NCI-H146 treated with DMSO at 0.1 percent for 48 hours (cell line): ENCODE results near the gene TPI1.
"Not testable (repeated sequence)": the region's sequence is repeated elsewhere in the genome, so short reads cannot be mapped to it uniquely, and the experiment has no call there.

Experiments used
- DNase-seq: peaks from one replicate; lab custom pipeline; 2025; ENCODE audit not compliant: unreplicated experiment; lab: John Stamatoyannopoulos, UW

The TPI1 gene

DNA sequence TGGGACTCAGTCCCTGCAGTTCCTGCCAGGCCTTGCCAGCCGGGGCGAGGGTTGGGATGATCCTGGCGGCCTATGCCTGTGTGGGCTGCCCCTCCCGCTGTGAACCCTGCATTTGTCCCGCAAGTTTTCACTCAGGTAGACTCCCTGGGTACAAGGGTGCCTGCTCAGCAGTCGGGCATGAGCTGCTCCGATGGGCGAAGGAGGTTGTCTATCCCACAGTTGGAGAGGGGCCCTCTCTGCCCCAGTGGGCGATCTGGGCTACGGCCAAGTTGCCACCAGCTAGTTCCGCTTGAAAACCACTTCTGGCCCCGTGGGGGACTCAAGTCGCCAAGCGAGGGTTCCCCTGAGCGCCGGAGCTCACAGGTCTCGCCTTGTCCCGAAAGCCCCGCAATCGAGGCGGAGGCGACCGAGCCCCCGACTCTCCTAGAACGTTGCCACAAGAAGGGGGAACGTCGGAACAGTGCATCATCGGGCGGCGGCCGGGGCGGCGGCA lies 365 bp upstream of the TPI1 start:
- DNase-seq = no peak

DNA sequence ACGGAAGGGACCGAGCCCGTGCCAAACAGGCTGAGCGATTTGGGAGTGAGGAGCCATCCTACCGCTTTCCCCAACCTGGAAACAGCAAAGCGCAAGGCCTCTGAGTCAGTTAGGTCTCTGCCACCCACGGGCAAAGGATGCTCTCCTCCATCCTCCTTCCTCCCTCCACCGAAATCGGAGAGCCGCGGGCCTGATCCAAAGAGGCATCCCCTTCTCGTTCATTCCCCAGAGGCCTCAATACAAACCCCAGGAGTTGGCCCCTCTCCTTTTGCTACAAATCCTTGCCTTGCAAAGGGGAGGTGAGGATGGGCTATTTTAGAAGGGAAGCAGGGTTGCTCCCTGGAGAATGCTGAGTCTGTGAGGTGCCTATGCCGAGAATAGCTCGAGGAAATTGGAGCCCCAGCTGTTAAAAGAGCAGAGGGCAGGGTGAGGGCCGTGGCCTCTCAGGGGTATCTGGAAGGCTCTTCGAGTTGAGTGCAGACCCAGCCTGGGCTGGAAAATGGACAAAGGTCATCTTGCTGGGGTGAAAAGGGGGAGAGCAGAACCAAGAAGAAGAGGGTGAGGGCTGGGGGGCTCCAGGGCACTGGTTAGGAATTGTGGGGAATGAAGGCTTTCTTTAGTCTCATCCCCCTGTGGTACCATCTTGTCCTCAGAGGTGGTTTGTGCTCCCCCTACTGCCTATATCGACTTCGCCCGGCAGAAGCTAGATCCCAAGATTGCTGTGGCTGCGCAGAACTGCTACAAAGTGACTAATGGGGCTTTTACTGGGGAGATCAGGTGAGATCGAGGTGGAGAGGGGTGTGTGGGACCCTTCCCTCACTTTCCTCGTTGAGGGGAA lies 1.1 kb downstream of the TPI1 start:
- DNase-seq = no peak

DNA sequence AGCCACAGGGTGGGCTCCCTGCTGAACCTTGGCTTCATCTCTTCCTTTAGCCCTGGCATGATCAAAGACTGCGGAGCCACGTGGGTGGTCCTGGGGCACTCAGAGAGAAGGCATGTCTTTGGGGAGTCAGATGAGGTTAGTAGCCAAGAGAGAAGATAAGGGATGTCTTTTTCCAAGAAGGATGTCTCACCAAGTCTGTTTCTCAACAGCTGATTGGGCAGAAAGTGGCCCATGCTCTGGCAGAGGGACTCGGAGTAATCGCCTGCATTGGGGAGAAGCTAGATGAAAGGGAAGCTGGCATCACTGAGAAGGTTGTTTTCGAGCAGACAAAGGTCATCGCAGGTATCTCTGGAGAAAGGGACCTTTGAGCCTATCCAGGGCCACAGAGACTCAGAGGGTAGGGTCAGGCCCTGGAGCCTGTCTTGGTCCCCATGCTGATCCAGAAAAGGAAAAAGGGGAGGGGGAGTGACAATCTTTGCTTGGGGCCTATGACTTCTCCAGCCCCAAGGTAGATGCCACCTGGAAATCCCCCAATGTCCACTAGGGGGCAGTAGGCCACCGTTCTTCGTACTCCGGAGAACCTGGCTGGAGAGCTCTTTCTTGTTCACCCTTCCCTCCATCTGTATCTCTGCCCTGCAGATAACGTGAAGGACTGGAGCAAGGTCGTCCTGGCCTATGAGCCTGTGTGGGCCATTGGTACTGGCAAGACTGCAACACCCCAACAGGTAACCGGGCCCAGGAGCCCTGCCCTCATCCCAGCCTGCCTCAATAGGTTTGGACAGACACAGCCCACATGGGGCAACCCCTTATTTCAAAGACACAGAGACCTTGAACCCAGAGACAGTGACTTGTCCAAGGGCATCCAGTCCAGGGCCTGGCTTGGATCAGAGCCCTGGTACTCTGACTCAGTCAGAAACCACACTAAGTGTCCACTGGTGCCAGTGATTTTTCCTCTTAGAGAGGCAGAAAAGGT lies 2.0 kb downstream of the TPI1 start:
- peak; percentile 82 for DNase-seq

DNA sequence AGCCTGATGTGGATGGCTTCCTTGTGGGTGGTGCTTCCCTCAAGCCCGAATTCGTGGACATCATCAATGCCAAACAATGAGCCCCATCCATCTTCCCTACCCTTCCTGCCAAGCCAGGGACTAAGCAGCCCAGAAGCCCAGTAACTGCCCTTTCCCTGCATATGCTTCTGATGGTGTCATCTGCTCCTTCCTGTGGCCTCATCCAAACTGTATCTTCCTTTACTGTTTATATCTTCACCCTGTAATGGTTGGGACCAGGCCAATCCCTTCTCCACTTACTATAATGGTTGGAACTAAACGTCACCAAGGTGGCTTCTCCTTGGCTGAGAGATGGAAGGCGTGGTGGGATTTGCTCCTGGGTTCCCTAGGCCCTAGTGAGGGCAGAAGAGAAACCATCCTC lies 3.0 kb downstream of the TPI1 start:
- not testable (repeated sequence) for DNase-seq

DNA sequence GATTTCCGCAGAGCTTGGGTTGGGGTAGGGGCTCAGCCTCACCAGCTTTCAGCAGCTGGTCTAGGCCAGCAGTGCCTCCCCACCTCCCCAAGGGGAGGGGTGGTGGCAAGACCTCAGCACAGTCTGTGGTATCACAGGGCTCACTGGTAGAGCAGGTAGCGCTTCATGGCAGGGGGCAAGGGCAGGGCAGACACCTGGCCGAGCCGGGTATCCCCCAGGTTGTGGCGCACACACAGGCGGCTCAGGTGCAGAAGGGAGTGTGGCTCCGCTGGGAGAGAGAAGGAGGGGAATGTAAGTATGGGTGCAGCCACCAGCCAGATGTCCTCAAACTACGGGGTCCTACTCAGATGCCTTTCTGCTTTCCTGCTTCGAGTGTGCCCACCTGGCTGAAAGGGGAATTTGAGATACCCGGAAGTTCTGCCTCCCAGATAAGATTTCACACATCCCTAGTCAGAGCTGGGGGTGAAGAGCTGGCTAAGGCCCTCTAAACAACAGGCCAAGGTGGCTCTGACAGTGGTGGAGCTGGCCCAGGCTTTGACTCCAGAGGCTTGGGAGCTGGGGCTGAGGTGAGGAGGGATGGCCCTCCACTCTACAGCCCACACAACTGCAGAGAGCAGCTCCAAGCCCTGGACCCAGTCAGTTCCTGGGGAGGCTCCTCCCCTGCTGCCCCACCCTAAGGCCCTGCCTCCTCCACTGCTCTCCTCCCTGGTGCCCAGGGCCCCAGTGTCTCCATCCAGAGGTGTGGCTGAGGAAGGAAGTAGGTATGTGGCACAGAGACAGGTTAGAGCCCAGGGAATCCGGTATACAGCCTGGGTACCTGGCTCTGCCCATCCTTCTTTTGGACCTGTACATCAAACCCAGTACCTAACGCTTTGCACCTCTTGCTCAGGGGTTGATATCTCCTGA lies 4.0 kb downstream of the TPI1 start:
- DNase-seq = peak; percentile 15

DNA sequence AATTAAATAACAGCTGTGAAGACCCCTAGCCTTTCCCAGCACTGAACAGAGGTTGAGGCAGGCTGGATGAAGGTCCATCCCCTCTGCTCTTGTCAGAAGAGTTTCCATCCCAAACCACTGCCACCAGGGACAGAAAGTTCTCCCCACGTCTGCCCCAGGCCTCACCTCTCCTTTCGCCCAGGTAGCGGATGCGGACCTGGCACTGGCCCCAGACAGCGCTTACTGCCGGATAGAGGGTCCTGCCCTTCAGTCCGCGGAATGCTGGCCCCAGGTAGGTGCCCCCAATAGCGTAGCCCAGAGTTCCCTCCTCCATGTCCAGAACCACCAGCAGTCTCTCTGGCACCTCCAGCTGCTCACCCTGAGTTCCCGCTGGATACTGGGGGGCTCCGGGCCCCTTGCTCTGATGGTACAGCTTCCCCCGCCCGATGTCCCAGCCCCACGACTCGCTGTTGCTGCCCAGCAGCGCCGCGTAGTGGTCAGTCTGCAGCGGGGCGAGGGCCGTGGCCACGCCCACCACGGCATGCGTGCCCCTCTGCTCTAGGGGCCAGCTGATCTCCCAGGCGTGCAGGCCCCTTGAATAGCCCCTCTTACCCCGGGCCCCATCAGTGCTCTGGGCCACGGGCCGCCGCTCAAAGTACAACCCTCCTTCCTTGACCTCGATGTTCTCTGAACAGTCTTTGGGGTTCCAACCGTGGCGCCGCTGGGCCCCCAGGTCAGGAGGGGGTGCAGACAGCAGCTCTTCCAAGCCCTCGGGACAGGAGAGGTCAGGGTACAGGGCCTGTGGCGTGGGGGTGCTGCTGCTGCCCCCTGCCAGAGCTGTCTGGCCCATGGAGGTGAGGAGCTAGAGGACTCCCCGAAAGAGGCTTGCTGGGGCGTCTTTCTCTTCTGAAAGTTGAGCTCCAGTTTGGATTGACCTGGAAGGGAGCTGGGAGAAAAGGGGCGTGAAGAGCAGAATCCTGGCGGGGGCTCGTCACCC lies 5.0 kb downstream of the TPI1 start:
- peak; percentile 60 for DNase-seq

DNA sequence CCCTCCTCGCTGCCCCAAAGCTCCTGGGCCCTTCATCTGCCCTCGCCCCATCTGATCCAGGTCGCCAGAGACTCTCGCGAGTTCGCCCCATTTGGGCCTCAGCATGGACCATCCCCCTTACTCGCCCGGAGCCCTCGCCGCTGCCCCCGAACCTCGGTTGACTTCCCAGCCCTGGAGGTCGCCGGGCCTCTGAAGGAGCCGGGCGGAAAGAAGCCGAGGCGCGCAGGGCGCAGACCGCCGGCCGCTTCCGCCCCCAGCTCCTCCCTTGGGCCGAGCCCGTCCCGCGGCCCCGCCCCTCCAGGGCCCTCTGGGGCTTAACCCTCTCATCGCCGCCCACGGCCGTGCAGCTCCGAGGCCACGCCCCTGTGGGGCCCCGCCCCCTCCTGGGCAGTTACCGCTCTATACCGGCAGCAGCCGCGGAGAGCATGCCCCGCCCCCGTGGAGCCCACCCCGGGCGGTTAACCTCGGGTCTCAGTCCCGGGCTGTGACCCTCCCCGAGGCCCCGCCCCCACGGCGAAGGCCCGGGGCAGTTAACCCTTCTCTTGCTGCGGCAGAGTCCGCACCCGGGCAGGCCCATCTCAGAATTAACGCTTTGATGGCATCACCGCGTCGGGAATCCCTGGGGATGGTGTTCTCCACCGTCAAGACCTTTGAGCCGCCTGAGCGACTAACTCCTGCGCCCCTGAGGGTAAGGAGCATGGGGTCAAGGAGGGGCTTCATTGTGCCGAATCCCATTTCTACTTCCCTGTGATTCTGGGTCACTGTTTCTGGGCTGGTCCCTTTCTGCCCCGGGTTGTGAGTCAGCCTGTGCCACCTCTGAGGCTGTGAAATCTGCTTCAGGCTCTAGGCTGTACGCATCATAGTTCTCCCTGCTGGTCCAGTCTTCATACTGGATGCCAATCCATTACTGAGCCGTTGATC lies 6.0 kb downstream of the TPI1 start, which contains the start of gene SPSB2:
Gene SPSB2 (minus strand): TSS at position 210 of the 921 bp plus-strand sequence. CDS start 402 bp downstream, outside the sequence.
- DNase-seq = peak; percentile 97

DNA sequence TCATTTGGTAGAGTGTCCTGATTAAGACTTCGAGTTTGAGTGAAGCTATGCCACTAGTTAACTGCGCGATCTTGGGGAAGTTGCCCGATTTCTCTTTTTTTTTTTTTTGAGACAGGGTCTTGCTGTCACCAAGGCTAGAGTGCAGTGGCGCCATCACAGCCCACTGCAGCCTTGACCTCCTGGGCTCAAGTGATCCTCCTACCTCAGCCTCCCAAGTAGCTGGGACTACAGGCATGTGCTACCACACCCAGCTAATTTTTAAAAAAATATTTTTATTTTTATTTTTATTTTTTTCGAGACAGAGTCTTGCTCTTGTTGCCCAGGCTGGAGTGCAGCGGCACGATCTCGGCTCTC lies 6.7 kb downstream of the TPI1 start:
- not testable (repeated sequence) for DNase-seq

DNA sequence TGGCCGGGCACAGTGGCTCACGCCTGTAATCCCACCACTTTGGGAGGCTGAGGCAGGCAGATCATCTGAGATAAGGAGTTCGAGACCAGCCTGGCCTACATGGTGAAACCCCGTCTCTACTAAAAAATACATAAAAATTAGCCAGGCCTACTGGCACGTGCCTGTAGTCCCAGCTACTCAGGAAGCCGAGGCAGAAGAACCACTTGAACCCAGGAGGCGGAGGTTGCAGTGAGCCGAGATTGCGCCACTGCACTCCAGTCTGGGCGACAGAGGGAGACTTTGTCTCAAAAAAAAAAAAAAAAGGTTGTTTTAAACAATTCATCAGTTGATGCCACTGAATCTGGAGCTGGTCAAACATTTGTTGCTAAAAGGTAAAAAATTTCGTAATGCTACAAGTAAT lies 12.5 kb downstream of the TPI1 start:
- DNase-seq = not testable (repeated sequence)

DNA sequence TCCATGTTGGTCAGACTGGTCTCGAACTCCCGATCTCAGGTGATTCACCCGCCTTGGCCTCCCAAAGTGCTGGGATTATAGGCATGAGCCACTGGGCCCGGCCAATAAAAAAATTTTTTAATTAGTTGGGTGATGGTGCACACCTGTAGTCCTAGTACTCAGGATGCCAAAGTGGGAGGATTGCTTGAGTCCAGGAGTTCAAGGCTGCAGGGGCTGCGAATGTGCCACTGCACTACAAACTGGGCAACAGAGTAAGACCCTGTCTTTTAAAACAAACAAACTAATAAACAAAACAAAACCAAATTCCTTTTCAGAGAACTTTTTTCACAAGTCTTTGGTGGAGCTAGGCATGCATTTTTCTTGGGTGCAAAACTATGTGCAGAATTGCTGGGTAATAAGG lies 15.9 kb downstream of the TPI1 start:
- DNase-seq = no peak

DNA sequence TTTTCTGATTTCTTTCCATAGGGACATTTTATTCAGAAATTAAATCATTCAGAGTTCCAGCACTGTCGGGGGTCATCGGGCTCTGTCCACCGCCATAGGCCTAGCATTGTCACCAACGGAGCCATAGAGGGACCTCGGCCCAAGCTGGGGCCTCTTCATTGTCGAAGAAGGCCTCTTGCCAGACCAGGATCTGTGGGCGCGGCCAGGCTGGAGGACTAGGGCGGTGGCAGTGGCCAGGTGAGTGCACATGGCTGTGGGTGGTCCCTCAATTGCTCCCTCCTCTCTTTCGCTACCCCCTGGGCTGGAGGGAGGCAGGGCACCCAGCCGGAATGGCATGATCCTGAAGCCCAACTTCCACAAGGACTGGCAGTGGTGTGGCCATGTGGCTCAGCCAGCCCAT lies 16.4 kb downstream of the TPI1 start:
- DNase-seq = no peak

DNA sequence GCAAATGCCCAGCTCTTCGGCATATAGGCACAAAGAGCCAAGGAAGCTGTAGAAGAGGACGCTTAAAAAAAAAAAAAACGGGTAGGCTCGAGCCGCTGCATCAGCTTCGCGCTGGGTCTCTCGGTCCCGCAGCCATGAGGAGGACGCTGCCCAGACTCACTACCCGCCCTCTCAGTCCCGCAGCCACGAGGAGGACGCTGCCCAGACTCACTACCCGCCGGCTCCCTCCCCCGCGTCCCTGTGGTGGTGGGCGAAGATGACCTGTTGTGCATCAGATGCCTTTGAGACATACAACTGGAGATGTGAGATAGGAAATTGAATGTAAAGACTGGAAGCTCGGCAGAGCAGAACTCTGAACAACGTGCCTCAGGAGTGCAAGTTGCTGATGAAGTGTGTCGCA lies 17.2 kb downstream of the TPI1 start:
- no peak for DNase-seq

DNA sequence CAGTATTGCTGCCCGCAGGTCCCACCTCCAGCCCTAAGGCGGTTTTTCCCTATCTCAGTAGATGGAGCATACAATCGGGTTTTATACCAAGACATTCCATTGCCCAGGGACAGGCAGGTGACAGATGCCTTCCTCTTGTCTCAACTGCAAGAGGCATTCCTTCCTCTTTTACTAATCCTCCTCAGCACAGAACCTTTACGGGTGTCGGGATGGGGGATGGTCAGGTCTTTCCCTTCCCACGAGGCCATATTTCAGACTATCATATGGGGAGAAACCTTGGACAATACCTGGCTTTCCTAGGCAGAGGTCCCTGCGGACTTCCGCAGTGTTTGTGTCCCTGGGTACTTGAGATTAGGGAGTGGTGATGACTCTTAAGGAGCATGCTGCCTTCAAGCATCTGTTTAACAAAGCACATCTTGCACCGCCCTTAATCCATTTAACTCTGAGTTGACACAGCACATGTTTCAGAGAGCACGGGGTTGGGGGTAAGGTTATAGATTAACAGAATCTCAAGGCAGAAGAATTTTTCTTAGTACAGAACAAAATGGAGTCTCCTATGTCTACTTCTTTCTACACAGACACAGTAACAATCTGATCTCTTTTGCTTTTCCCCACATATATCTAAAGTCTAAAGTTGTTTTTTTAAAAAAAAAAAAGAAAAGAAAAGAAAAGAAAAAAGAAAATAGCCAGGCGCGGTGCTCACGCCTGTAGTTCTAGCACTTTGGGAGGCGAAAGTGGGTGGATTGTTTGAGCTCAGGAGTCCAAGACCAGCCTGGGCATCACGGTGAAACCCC lies 19.1 kb downstream of the TPI1 start:
- DNase-seq = not testable (repeated sequence)

DNA sequence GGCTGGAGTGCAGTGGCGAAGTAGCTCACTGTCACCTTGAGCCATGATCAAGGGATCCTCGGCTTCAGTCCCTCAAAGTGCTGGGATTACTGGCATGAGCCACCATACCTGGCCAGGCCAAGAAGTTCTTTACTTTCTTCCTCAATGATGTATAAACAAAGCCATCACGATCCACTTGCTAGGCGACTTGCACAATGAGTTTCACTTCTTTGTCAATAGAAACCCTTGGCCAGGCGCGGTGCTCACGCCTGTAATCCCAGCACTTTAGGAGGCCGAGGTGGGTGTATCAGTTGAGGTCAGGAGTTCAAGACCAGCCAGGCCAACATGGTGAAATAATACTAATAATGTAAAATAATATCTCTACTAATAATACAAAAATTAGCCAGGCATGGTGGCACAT lies 20.1 kb downstream of the TPI1 start:
- no peak for DNase-seq

DNA sequence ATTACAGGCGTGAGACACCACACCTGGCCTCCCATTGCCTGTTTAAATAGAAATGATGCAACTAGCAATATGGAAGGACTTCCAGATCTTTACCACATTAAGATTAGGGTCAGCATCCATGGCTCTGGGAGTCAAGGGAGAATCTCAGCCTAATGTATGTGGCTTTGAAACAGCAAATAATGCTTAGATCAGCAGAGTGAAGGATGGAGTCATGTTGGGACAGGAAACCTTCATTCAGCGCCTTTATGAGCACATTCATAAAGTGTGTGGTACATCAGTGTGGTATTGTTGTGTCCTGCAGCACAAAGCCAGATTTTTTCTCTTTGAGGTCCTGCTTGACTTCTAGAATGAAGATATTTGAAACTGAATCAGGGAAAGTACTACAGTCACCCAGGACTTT lies 21.0 kb downstream of the TPI1 start:
- DNase-seq = no peak

DNA sequence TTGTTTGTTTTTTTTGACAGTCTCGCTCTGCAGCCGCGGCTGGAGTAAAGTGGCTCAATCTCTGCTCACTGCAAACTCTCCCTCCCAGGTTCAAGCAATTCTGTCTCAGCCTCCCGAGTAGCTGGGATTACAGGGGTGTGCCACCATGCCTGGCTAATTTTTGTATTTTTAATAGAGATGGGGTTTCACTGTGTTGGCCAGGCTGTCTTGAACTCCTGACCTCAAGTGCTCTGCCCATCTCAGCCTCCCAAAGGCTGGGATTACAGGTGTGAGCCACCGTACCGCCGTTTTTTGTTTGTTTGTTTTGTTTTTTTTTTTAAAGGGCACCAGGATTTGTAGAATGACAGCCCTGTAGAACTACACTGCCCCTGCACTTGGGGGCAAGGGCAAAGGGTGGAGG lies 21.5 kb downstream of the TPI1 start:
- not testable (repeated sequence) for DNase-seq

DNA sequence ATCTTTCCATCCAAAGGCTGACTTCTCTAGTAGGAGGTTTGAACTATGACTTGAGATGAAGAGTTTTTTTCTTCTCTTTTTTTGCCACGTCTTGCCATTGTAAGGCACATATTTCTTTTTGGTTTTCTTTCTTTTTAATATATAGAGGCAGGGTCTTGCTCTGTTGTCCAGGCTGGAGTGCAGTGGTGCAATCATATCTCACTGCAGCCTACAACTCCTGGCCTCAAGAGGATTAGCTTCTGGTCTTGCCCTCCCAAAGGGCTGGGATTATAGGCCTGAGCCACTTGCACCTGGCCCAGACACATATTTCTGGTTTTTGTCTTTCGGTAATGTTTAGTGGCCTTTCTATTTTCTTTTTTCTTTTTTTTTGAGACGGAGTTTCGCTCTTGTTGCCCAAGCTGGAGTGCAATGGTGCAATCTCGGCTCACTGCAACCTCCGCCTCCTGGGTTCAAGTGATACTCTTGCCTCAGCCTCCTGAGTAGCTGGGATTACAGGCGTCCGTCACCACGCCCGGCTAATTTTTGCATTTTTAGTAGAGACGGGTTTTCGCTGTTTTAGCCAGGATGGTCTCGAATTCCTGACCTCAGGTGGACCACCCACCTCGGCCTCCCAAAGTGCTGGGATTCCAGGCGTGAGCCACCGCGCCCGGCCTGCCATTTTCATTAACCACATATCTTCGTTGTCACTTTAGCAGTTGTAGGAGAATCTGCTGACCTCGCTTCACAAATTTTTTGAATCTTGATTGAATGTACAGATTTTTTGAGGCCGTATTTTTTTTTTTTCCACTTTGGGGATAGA lies 22.6 kb downstream of the TPI1 start:
- DNase-seq = not testable (repeated sequence)
